H1 (cell line): ENCODE measurements around the gene MCF2L2. TPM values are rescaled to one million over a fixed set of nuclear protein-coding genes. Genes with fewer than 3 reads are reported as not detected.
A peak's percentile ranks its signal among the peaks of the same experiment; 100 is the strongest.

Experiments used
- CTCF ChIA-PET: fragments of 300-600 bp; sonication (Branson Sonifier 250); formaldehyde crosslinking; loops from one replicate; lab custom pipeline; 2021; ENCODE audit not compliant: partially characterized antibody; lab: Charles Lee
- POLR2A ChIA-PET: fragments of 300-600 bp; sonication (Branson Sonifier 250); formaldehyde crosslinking; loops from one replicate; lab custom pipeline; 2021; ENCODE audit warnings: inconsistent platforms; ENCODE audit not compliant: partially characterized antibody; lab: Charles Lee
- DNase-seq, 2 experiments: peaks; one replicate each; pipeline versions ENCODE4 v3.0.0 to v3.0.0-alpha.2; 2010 to 2022; ENCODE audit warnings: low spot score in 2 of 2, low read depth in 1 of 2, mixed read lengths in 1 of 2
- FAIRE-seq: peaks from 2 replicates; lab custom pipeline; 2011; peaks lifted over from hg19 to GRCh38; lab: Jason Lieb, UNC
- H2AFZ ChIP-seq: 2 replicates; pipeline ENCODE4 v1.8.1; 2012; ENCODE audit warnings: low read length, inconsistent platforms
- H2AK5ac ChIP-seq: 2 replicates; pipeline ENCODE4 v1.6.1; 2013; ENCODE audit warnings: low read depth, low read length
- H2BK120ac ChIP-seq: replicated peaks from 2 replicates; pipeline ENCODE3; 2013; ENCODE audit warnings: low read depth, low read length, inconsistent platforms
- H2BK12ac ChIP-seq: 2 replicates; pipeline ENCODE4 v1.6.1; 2013; ENCODE audit warnings: low read depth, low read length
- H2BK15ac ChIP-seq: 2 replicates; pipeline ENCODE4 v1.6.1; 2013; ENCODE audit warnings: low read length
- H2BK20ac ChIP-seq: 2 replicates; pipeline ENCODE4 v1.6.1; 2013; ENCODE audit warnings: low read length
- H2BK5ac ChIP-seq: 2 replicates; pipeline ENCODE4 v1.6.1; 2013; ENCODE audit warnings: low read depth, low read length
- H3K14ac ChIP-seq: 2 replicates; pipeline ENCODE4 v1.6.1; 2013; ENCODE audit warnings: inconsistent platforms; ENCODE audit not compliant: insufficient read length
- H3K18ac ChIP-seq: 2 replicates; pipeline ENCODE4 v1.6.1; 2013; ENCODE audit warnings: low read length; ENCODE audit errors: extremely low read depth
- H3K23ac ChIP-seq: 2 replicates; pipeline ENCODE4 v1.6.1; 2013; ENCODE audit warnings: inconsistent platforms; ENCODE audit not compliant: insufficient read length
- H3K23me2 ChIP-seq: 2 replicates; pipeline ENCODE4 v1.6.1; 2013; ENCODE audit warnings: low read depth, low read length
- H3K27ac ChIP-seq: 2 replicates; pipeline ENCODE4 v1.6.1; 2011; ENCODE audit warnings: low read depth, low read length, inconsistent platforms
- H3K27me3 ChIP-seq, 4 experiments: replicated peaks in 1 of 4; 1 replicate in 1 of 4; 2 replicates in 3 of 4; pipeline versions ENCODE4 v1.6.1 to v1.8.1; 2011 to 2013; ENCODE audit warnings: low read length in 3 of 4, mild to moderate bottlenecking in 3 of 4, inconsistent platforms in 2 of 4, mixed read lengths in 2 of 4, moderate library complexity in 1 of 4; ENCODE audit not compliant: control insufficient read depth in 3 of 4, insufficient read depth in 3 of 4; ENCODE audit errors: extremely low read depth in 1 of 4
- H3K36me3 ChIP-seq, 4 experiments: 2 replicates each; pipeline versions ENCODE4 v1.6.1 to v1.8.1; 2011 to 2013; ENCODE audit warnings: mild to moderate bottlenecking in 4 of 4, low read length in 3 of 4, moderate library complexity in 2 of 4, control low read depth in 1 of 4, inconsistent platforms in 1 of 4; ENCODE audit not compliant: insufficient read depth in 4 of 4, control insufficient read depth in 2 of 4
- H3K4ac ChIP-seq: replicated peaks from 2 replicates; pipeline ENCODE3; 2013; ENCODE audit warnings: low read length, low read depth, mixed read lengths, inconsistent platforms; ENCODE audit not compliant: insufficient read length
- H3K4me1 ChIP-seq, 4 experiments: replicated peaks in 1 of 4; 1 replicate in 1 of 4; 2 replicates in 3 of 4; pipeline versions ENCODE4 v1.6.1 to v1.8.1; 2011 to 2013; ENCODE audit warnings: low read length in 3 of 4, inconsistent platforms in 2 of 4, mixed read lengths in 1 of 4; ENCODE audit not compliant: insufficient read depth in 4 of 4, control insufficient read depth in 3 of 4
- H3K4me2 ChIP-seq, 2 experiments: 2 replicates each; pipeline versions ENCODE4 v1.6.1 to v1.8.1; 2011 to 2013; ENCODE audit warnings: low read depth in 2 of 2, low read length in 2 of 2, control low read depth in 1 of 2, inconsistent platforms in 1 of 2, mild to moderate bottlenecking in 1 of 2; ENCODE audit not compliant: insufficient read depth in 1 of 2
- H3K4me3 ChIP-seq, 4 experiments: fragments of 200-600, 300-600 bp in 1 of 4; sonication (generic), shearing (Covaris generic), sonication (Bioruptor Twin) in 1 of 4; 2 replicates each; pipeline versions ENCODE4 v1.5.1 to v1.8.1; 2011 to 2016; ENCODE audit warnings: low read length in 4 of 4, low read depth in 3 of 4, control low read depth in 2 of 4, inconsistent platforms in 2 of 4, mild to moderate bottlenecking in 2 of 4, mixed read lengths in 1 of 4, moderate library complexity in 1 of 4; ENCODE audit not compliant: insufficient read depth in 2 of 4; ENCODE audit errors: extremely low read depth in 1 of 4
- H3K56ac ChIP-seq: replicated peaks from 2 replicates; pipeline ENCODE3; 2013; ENCODE audit warnings: low read depth, mild to moderate bottlenecking, mixed read lengths, low read length, inconsistent platforms; ENCODE audit not compliant: insufficient read length
- H3K79me1 ChIP-seq: 2 replicates; pipeline ENCODE4 v1.6.1; 2013; ENCODE audit warnings: low read depth, low read length, control low read depth
- H3K79me2 ChIP-seq, 2 experiments: 2 replicates each; pipeline versions ENCODE4 v1.6.1 to v1.8.1; 2012 to 2013; ENCODE audit warnings: low read length in 2 of 2, mild to moderate bottlenecking in 2 of 2, inconsistent platforms in 1 of 2; ENCODE audit not compliant: insufficient read depth in 2 of 2, control insufficient read depth in 1 of 2
- H3K9ac ChIP-seq, 4 experiments: replicated peaks in 1 of 4; 1 replicate in 1 of 4; 2 replicates in 3 of 4; pipeline versions ENCODE4 v1.6.1 to v1.8.1; 2011 to 2013; ENCODE audit warnings: low read depth in 3 of 4, low read length in 3 of 4, control low read depth in 2 of 4, mild to moderate bottlenecking in 2 of 4, moderate library complexity in 2 of 4, inconsistent platforms in 1 of 4; ENCODE audit errors: extremely low read depth in 1 of 4
- H3K9me3 ChIP-seq, 2 experiments: 2 replicates each; pipeline versions ENCODE4 v1.6.1 to v1.8.1; 2012 to 2013; ENCODE audit warnings: mild to moderate bottlenecking in 2 of 2, moderate library complexity in 2 of 2, control low read depth in 1 of 2, inconsistent platforms in 1 of 2, low read depth in 1 of 2, low read length in 1 of 2, mixed read lengths in 1 of 2; ENCODE audit not compliant: insufficient read depth in 2 of 2
- H4K20me1 ChIP-seq, 2 experiments: replicated peaks in 1 of 2; 2 replicates each; pipeline versions ENCODE3 to v1.8.1; 2011 to 2013; ENCODE audit warnings: inconsistent platforms in 2 of 2, low read length in 2 of 2, mild to moderate bottlenecking in 1 of 2; ENCODE audit not compliant: insufficient read depth in 2 of 2, control insufficient read depth in 1 of 2
- H4K5ac ChIP-seq: 2 replicates; pipeline ENCODE4 v1.6.1; 2013; ENCODE audit warnings: low read length, low read depth, mixed read lengths, inconsistent platforms; ENCODE audit not compliant: insufficient read length
- H4K8ac ChIP-seq: 2 replicates; pipeline ENCODE4 v1.8.0; 2013; ENCODE audit warnings: mild to moderate bottlenecking, moderate library complexity, low read length, inconsistent platforms; ENCODE audit not compliant: insufficient read depth; ENCODE audit errors: extremely low read depth
- H4K91ac ChIP-seq: replicated peaks from 2 replicates; pipeline ENCODE3; 2013; ENCODE audit warnings: low read length, mixed read lengths, inconsistent platforms; ENCODE audit not compliant: insufficient read length
- KDM4A ChIP-seq: IDR thresholded peaks from one replicate; pipeline ENCODE4 v1.7.1; 2012; ENCODE audit warnings: low read depth, mild to moderate bottlenecking, moderate library complexity, low read length, inconsistent platforms; ENCODE audit not compliant: severe bottlenecking
- NANOG ChIP-seq: IDR thresholded peaks from 2 replicates; pipeline ENCODE4 v1.6.1; 2011; ENCODE audit warnings: low read length, low read depth, mild to moderate bottlenecking, inconsistent platforms; ENCODE audit not compliant: insufficient read depth, poor library complexity, severe bottlenecking
- PHF8 ChIP-seq: fragments of 200-600 bp; sonication (generic); conservative IDR thresholded peaks from 2 replicates; pipeline ENCODE4 v1.7.1; 2012; ENCODE audit warnings: low read depth, mild to moderate bottlenecking, inconsistent platforms, low read length, moderate library complexity
- POLR2A ChIP-seq, 2 experiments: IDR thresholded peaks; 1 replicate in 1 of 2; 2 replicates in 1 of 2; pipeline ENCODE4 v1.6.1; 2011; ENCODE audit warnings: low read depth in 2 of 2, low read length in 2 of 2, mild to moderate bottlenecking in 2 of 2; ENCODE audit errors: control extremely low read depth in 1 of 2
- SP2 ChIP-seq: IDR thresholded peaks from 2 replicates; pipeline ENCODE4 v1.6.1; 2012; ENCODE audit warnings: mild to moderate bottlenecking, low read length, inconsistent platforms
- WGBS, 2 experiments: shearing (Covaris generic) in 1 of 2; methylation state at CpG; one replicate each; pipeline versions ENCODE4 v1.1.6 to v1.1.7; 2013 to 2015; ENCODE audit warnings: low lambda C conversion rate in 2 of 2, mixed read lengths in 2 of 2, inconsistent platforms in 1 of 2, low coverage in 1 of 2, missing lambda C conversion rate in 1 of 2; ENCODE audit not compliant: insufficient replicate concordance in 2 of 2, insufficient coverage in 1 of 2, insufficient read length in 1 of 2; ENCODE audit errors: extremely low coverage in 1 of 2, missing lambda C conversion rate in 1 of 2; 5-methylcytosine and 5-hydroxymethylcytosine counted together
- polyA plus RNA-seq, 7 experiments: library from polyadenylated mRNA; depleted of rRNA in 3 of 7; stranded (reverse) in 5 of 7; unstranded in 2 of 7; fragments of >200 nt in 5 of 7; fragments of 200-250 nt in 2 of 7; gene quantifications; 1 replicate in 5 of 7; 2 replicates in 1 of 7; 4 replicates in 1 of 7; pipeline versions ENCODE4 v1.2.1 to v1.2.3, GENCODE V29; 2011 to 2013; ENCODE audit warnings: missing spikeins in 2 of 7, mixed read lengths in 2 of 7
- total RNA-seq: library from RNA; stranded (reverse); fragmentation: NEBNext Ultra II Directional; extraction: Animal tissue kit (Norgen Biotek cat#: 25700); gene quantifications from 2 replicates; pipeline ENCODE4 v1.2.1, GENCODE V29; 2021

Gene MCF2L2
- total and polyA plus RNA-seq, 2 of the 8 experiments (the other 6 are each of a cell fraction or from before 2014, with no cell fraction given), result 4.1 to 13.7 TPM

DNA sequence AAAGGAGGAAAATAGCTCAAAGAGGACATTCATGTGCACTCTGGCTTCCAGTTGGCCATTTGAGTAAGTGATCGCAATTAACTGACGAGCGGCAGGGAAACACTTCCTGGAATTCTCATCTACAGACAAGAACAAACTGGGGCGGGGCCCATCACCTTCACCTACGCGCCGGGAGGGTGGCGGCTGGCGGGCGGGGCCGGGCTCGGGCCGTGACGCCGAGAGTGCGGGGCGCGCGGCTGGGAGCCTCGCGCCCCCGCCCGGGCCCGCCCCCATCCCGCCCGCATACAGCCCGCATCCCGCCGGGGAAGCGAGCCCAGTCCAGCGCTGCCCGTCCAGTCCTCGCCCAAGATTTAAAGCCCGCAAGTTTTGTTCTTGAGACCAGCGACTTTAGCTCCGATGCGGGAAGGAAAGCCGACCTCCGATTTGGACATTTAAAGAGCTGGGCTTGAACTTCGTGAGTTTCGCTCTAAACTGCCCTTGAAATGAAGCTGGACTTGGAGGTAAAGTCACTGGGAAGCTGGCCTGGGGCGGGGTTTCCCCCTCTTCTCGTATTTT lies 175.4 kb downstream of the MCF2L2 start, which contains the start of gene B3GNT5:
Gene B3GNT5 (plus strand): TSS at position 281 of the 555 bp plus-strand sequence. CDS start 16,546 bp downstream, outside the sequence.
- Histone ChIP-seq H2BK12ac (0 out of 2 replicates have a peak within 1 kb of the TSS, but pooled peaks have one; percentile 22), H3K79me2 (peaks cover 0 to 7% of the 10 kb centered on the region in 2 experiments; a peak in 1 of 4 replicates), H3K27ac (no peak within 1 kb of the TSS), H3K14ac (no peak within 1 kb of the TSS), H3K23ac (no peak within 1 kb of the TSS), H3K4ac (no peak within 1 kb of the TSS), H3K4me2 (peak within 1 kb of the TSS; percentile 88 to 93), H4K20me1 (no peaks in the 10 kb centered on the region), H3K27me3 (peaks cover 3 to 25% (median 17%) of the 10 kb centered on the region in 4 experiments), H3K56ac (no peak within 1 kb of the TSS), H2BK5ac (no peak within 1 kb of the TSS), H3K4me3 (peak within 1 kb of the TSS; percentile 75 to 84 (median 80)), H3K9me3 (no peaks in the 10 kb centered on the region), H2BK120ac (no peak within 1 kb of the TSS), H3K9ac (peak within 1 kb of the TSS; percentile 36 to 87 (median 71); a peak in 6 of 7 replicates), H4K91ac (no peak within 1 kb of the TSS), H4K8ac (peak within 1 kb of the TSS; percentile 89), H3K79me1 (no peaks in the 10 kb centered on the region), H3K4me1 (peaks cover 0 to 19% (median 10%) of the 10 kb centered on the region in 4 experiments; a peak in 6 of 7 replicates), H3K23me2 (peaks cover 13% of the 10 kb centered on the region), H3K18ac (peak within 1 kb of the TSS; percentile 64), H2BK15ac (no peak within 1 kb of the TSS), H4K5ac (no peak within 1 kb of the TSS), H2BK20ac (no peak within 1 kb of the TSS), H2AFZ (peak within 1 kb of the TSS; percentile 92), H2AK5ac (no peak within 1 kb of the TSS), H3K36me3 (0 out of 8 replicates have a peak, but pooled peaks cover 0 to 5% (median 0%) of the 10 kb centered on the region in 4 experiments)
- no peak for DNase-seq
- WGBS, 2 experiments, result 2% methylated on average over 18 of the region's 43 CpGs; no CpG with 5 or more reads in 1 of the 2 experiments
- TF ChIP-seq POLR2A (IDR thresholded peaks at IDR 0.05; ENCODE audit: control extremely low read depth in 1 of 2, low read depth in 2 of 2, low read length in 2 of 2) (0 out of 3 replicates have a peak, but pooled peaks of 1 of the 2 experiments have one; percentile 33), KDM4A (peak; percentile 12), NANOG (no peak), PHF8 (0 out of 2 replicates have a peak, but pooled peaks have one; percentile 1), SP2 (no peak)
- ChIA-PET POLR2A (interaction anchor here (0.6 to 5.4 kb wide), 7 partner anchors 10 to 167 kb away, joined by 3 to 25 read pairs (median 3); no protein-coding TSS in a partner anchor), CTCF (interaction anchor here (1.3 to 1.4 kb wide), 2 partner anchors 17 to 101 kb away, joined by 3 to 4 read pairs; no protein-coding TSS in a partner anchor)
- no peak for FAIRE-seq
